ENCODE data around the gene SYK.
"Not testable (repeated sequence)": the region's sequence is repeated elsewhere in the genome, so short reads cannot be mapped to it uniquely, and the experiment has no call there.

The SYK gene

DNA sequence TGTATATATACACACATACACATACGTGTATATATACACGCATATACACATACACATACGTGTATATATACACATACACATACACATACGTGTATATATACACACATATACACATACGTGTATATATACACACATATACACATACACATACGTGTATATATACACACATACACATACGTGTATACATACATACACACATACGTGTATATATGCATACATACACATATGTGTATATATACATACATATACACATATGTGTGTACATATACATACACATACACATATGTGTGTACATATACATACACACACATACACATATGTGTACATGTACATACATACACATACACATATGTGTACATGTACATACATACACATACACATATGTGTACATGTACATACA, 82.6 kb downstream of the SYK start:
- Histone ChIP-seq H3K27me3 (ENCODE audit: control insufficient read depth, insufficient read depth, low read length) (no peaks in the 10 kb centered on the region), H3K9ac (ENCODE audit: low read length) (no peak overlapping the region), H3K4me1 (ENCODE audit: control insufficient read depth, low read depth, low read length) (no peaks in the 10 kb centered on the region), H3K36me3 (ENCODE audit: control insufficient read depth, low read depth, low read length) (no peaks in the 10 kb centered on the region), H3K4me3 (ENCODE audit: low read length) (no peak overlapping the region), H3K9me3 (ENCODE audit: control insufficient read depth, low read depth, low read length) (peaks cover 4% of the 10 kb centered on the region), H3K27ac (ENCODE audit: low read length) (no peak overlapping the region)

DNA sequence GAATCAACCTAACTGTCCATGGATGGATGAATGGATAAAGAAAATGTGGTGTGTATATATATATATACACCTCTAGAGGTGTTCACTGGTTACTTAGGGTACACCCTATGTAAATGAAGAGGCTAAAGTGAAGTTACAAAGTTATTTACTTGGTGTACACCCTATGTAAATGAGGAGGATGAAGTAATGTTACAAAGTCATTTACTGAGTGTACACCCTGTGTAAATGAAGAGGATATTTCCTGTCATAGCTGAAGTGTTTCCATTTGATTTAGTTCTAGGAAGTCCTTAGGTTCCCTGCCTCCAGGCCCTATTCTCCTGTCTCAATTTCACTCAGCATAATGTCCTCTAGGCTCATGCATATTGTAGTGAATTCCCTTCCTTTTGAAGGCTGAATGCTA, 85.2 kb downstream of the SYK start:
- H3K27ac ChIP-seq (ENCODE audit: low read length); H3K9ac ChIP-seq (ENCODE audit: low read length); H3K9me3 ChIP-seq (ENCODE audit: control insufficient read depth, low read depth, low read length); H3K4me1 ChIP-seq (ENCODE audit: control insufficient read depth, low read depth, low read length); H3K36me3 ChIP-seq (ENCODE audit: control insufficient read depth, low read depth, low read length); H3K27me3 ChIP-seq (ENCODE audit: control insufficient read depth, insufficient read depth, low read length); H3K4me3 ChIP-seq (ENCODE audit: low read length): not testable (repeated sequence)

DNA sequence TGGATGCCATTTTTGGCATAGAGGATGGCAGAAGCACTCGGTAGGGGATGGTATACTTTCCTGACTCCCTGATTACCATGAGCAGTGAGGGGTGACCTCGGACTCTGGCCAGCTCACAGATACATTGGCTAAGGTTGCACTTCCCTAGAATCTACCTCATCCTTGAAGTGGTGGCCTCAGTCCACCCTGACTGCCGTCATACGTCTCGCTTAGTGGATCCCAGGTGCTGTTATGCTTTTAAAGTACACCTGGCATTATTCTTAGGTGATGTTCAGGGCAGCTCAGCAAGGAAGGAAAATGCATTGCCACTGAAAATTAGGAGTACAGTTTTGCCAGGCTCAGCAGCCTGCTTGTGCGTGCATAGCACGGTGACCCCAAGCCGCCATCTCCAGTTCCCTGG, 87.3 kb downstream of the SYK start:
- no peaks in the 10 kb centered on the region for H3K36me3 ChIP-seq (ENCODE audit: control insufficient read depth, low read depth, low read length)
- H3K27ac ChIP-seq (ENCODE audit: low read length) = no peak overlapping the region
- no peaks in the 10 kb centered on the region for H3K27me3 ChIP-seq (ENCODE audit: control insufficient read depth, insufficient read depth, low read length)

DNA sequence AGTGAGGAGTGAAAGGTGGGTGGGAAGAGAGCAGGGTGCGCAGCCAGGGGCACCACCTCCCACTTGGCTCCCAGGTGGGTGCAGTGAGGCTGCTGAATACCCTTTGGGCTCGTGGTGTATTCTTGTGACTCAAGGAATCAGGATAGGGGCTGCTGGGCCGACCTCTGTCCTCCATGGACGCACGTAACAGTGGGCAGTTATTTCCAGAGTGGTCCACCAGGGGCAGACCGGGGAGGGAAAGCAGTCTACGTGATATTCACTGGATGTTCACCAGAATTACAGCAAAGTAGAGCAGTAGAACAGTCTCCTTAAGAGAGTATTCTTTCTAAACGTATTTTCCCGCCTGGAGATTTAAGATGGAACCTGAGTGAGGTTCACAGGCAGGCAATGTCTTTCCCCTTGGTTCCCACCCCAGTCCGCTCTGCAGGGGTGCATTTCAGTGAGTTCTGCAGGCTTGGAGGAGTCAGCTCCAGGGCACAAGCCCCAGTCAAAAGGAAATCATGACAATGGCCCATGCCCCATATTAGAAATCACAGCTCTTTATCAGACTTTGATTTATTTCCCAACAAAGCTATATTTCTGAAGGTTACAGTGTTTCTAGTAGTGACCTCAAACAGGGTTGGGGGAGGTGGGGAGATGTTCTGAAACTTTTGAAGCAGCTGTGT, 88.7 kb downstream of the SYK start:
- H3K4me1 ChIP-seq (ENCODE audit: control insufficient read depth, low read depth, low read length) = peaks cover 11% of the 10 kb centered on the region

More for the DNA sequence above, 87.3 kb downstream of the SYK start:
- H3K4me3 ChIP-seq (ENCODE audit: low read length) = no peak overlapping the region
- peaks cover 3% of the 10 kb centered on the region for H3K9me3 ChIP-seq (ENCODE audit: control insufficient read depth, low read depth, low read length)
- H3K9ac ChIP-seq (ENCODE audit: low read length) = no peak overlapping the region
- H3K4me1 ChIP-seq (ENCODE audit: control insufficient read depth, low read depth, low read length) = peaks cover 11% of the 10 kb centered on the region

DNA sequence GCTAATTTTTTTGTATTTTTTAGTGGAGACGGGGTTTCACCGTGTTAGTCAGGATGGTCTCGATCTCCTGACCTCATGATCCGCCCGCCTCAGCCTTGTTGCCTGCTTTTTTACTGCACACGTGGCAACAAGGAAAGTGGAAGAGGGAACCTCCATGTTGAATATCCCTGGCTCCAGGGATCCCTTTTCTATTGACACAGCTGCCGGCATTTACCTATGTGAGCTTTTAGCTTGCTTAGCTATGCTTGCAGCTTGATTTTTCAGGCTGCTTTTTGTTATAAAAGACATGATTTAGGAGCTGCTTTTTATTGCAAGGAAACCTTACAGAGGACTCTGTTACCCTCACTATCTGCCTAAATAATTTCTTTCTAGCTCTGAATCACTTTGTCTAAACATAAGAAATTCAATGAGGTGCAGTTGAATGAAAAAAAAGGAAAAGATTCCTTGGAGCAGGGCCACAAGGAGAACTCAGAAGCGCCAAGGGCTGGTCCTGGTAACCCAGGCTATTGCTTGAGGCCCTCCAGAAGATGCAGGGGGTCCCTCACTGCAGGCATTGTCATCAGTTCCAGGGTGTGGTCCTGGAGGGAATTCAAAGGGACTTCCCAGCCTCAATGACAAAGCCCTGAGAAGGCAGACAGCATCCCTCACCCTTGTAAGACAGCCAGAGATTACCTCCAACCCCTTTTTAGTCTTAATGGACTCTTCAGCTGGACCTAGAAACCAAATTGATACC, 89.9 kb downstream of the SYK start:
- H3K27me3 ChIP-seq (ENCODE audit: control insufficient read depth, insufficient read depth, low read length) = no peaks in the 10 kb centered on the region
- H3K9ac ChIP-seq (ENCODE audit: low read length) = no peak overlapping the region
- no peak overlapping the region for H3K4me3 ChIP-seq (ENCODE audit: low read length)
- no peaks in the 10 kb centered on the region for H3K36me3 ChIP-seq (ENCODE audit: control insufficient read depth, low read depth, low read length)
- peaks cover 23% of the 10 kb centered on the region for H3K4me1 ChIP-seq (ENCODE audit: control insufficient read depth, low read depth, low read length)
- no peak overlapping the region for H3K27ac ChIP-seq (ENCODE audit: low read length)
- no peaks in the 10 kb centered on the region for H3K9me3 ChIP-seq (ENCODE audit: control insufficient read depth, low read depth, low read length)

More for the DNA sequence above, 88.7 kb downstream of the SYK start:
- H3K4me3 ChIP-seq (ENCODE audit: low read length) = no peak overlapping the region
- H3K36me3 ChIP-seq (ENCODE audit: control insufficient read depth, low read depth, low read length) = no peaks in the 10 kb centered on the region
- no peak overlapping the region for H3K27ac ChIP-seq (ENCODE audit: low read length)
- H3K9me3 ChIP-seq (ENCODE audit: control insufficient read depth, low read depth, low read length) = no peaks in the 10 kb centered on the region
- no peak overlapping the region for H3K9ac ChIP-seq (ENCODE audit: low read length)
- no peaks in the 10 kb centered on the region for H3K27me3 ChIP-seq (ENCODE audit: control insufficient read depth, insufficient read depth, low read length)

DNA sequence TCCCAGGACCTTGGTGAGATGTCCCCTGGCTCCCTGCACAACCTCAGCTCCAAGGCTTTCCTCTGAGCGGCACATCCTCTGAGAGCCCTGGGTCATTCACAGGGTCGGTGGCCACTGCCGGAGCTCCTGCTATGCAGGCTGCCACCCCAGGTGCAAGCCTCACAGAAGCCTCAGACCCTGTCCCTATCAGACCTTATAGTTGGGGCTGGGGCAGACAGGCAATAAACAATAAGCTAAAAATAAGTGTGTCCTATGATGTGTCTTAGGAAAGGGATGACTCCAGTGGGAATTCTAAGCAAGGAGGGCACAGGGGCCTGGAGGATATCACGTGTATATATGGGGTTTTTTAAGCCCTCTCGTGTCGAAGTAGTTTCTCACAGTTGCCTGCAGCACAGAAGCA, 91.3 kb downstream of the SYK start:
- Histone ChIP-seq H3K27me3 (ENCODE audit: control insufficient read depth, insufficient read depth, low read length) (no peaks in the 10 kb centered on the region), H3K4me3 (ENCODE audit: low read length) (no peak overlapping the region), H3K36me3 (ENCODE audit: control insufficient read depth, low read depth, low read length) (no peaks in the 10 kb centered on the region), H3K4me1 (ENCODE audit: control insufficient read depth, low read depth, low read length) (peaks cover 24% of the 10 kb centered on the region), H3K27ac (ENCODE audit: low read length) (no peak overlapping the region), H3K9ac (ENCODE audit: low read length) (no peak overlapping the region), H3K9me3 (ENCODE audit: control insufficient read depth, low read depth, low read length) (no peaks in the 10 kb centered on the region)

DNA sequence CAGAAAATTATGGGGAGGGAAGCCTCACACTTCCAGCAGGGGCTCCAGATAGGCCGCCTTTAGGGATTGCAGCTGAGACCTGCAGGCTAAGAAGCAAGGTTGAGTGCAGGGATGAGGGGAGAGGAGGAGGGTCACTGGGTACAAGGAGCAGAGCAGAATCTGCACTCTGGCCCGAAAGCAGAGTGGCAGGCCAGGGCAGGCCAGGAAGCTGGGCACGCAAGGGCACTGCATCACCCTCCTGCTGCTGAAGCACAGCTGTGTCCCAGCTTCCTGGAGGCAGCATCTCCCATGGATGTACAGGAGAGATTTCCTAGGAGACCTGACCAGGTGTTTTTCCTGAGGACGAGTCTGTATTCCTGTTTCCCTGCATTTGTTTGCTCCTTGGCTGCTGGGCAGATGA, 92.1 kb downstream of the SYK start:
- Histone ChIP-seq H3K36me3 (ENCODE audit: control insufficient read depth, low read depth, low read length) (no peaks in the 10 kb centered on the region), H3K4me3 (ENCODE audit: low read length) (no peak overlapping the region), H3K9me3 (ENCODE audit: control insufficient read depth, low read depth, low read length) (no peaks in the 10 kb centered on the region), H3K27ac (ENCODE audit: low read length) (no peak overlapping the region), H3K4me1 (ENCODE audit: control insufficient read depth, low read depth, low read length) (peaks cover 24% of the 10 kb centered on the region), H3K27me3 (ENCODE audit: control insufficient read depth, insufficient read depth, low read length) (no peaks in the 10 kb centered on the region), H3K9ac (ENCODE audit: low read length) (no peak overlapping the region)

DNA sequence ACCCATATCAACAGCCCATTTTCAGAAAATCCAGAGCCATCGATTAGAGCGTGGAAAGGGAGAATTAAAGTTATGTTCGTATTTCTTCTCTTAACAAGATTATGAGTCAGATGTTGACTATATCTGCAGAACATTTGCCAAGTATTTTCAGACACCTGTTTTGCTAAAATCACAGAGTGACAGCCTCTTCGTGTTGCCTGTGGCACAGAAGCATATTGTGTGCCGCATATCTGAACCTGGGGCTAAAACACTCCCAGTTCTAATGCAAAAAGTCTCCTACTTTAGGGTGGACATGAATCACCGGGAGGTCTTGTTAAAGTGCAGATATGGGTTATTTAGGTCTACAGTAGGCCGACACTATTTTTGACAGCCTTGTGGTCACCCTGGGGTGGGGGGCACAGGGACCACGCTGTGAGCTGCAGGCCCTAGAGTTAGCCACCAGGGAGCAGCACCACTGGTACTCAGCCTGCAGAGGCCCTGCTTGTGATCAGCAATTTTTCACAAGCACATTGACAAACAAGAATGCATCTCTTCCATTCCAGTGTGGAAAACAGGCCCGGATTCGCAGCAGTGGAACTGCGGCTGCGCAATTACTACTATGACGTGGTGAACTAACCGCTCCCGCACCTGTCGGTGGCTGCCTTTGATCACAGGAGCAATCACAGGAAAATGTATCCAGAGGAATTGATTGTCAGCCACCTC, 93.5 kb downstream of the SYK start:
- peaks cover 24% of the 10 kb centered on the region for H3K4me1 ChIP-seq (ENCODE audit: control insufficient read depth, low read depth, low read length)
- H3K27me3 ChIP-seq (ENCODE audit: control insufficient read depth, insufficient read depth, low read length) = no peaks in the 10 kb centered on the region
- no peaks in the 10 kb centered on the region for H3K9me3 ChIP-seq (ENCODE audit: control insufficient read depth, low read depth, low read length)
- H3K9ac ChIP-seq (ENCODE audit: low read length) = no peak overlapping the region
- no peak overlapping the region for H3K27ac ChIP-seq (ENCODE audit: low read length)
- no peak overlapping the region for H3K4me3 ChIP-seq (ENCODE audit: low read length)
- H3K36me3 ChIP-seq (ENCODE audit: control insufficient read depth, low read depth, low read length) = no peaks in the 10 kb centered on the region

DNA sequence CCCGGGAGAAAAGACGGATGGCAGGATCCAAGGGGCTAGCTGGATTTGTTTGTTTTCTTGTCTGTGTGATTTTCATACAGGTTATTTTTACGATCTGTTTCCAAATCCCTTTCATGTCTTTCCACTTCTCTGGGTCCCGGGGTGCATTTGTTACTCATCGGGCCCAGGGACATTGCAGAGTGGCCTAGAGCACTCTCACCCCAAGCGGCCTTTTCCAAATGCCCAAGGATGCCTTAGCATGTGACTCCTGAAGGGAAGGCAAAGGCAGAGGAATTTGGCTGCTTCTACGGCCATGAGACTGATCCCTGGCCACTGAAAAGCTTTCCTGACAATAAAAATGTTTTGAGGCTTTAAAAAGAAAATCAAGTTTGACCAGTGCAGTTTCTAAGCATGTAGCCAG, 94.2 kb downstream of the SYK start:
- Histone ChIP-seq H3K4me1 (ENCODE audit: control insufficient read depth, low read depth, low read length) (peaks cover 24% of the 10 kb centered on the region), H3K9ac (ENCODE audit: low read length) (no peak overlapping the region), H3K36me3 (ENCODE audit: control insufficient read depth, low read depth, low read length) (no peaks in the 10 kb centered on the region), H3K4me3 (ENCODE audit: low read length) (no peak overlapping the region), H3K27ac (ENCODE audit: low read length) (no peak overlapping the region), H3K27me3 (ENCODE audit: control insufficient read depth, insufficient read depth, low read length) (no peaks in the 10 kb centered on the region), H3K9me3 (ENCODE audit: control insufficient read depth, low read depth, low read length) (no peaks in the 10 kb centered on the region)

DNA sequence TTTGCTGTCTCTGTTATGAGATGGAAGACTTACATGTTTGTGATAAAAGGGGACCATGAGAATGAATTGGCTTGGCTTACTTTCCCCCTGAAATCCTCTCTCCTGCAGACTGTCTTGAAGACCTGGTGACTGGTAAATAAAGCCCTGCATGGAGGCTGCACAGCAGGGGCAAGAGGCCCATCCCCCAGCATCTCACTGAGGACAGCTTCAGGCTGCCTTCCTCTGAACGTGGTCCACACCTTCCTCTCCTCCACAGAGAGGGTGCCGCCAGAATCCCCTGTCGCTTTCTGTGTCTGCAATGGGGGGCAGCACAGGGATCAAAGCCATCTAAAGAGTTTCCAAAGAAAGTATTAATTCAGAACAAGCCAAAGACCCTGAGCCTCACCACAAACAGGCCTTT, 94.6 kb downstream of the SYK start:
- no peaks in the 10 kb centered on the region for H3K9me3 ChIP-seq (ENCODE audit: control insufficient read depth, low read depth, low read length)
- H3K4me3 ChIP-seq (ENCODE audit: low read length) = no peak overlapping the region
- no peaks in the 10 kb centered on the region for H3K36me3 ChIP-seq (ENCODE audit: control insufficient read depth, low read depth, low read length)
- no peak overlapping the region for H3K27ac ChIP-seq (ENCODE audit: low read length)
- H3K27me3 ChIP-seq (ENCODE audit: control insufficient read depth, insufficient read depth, low read length) = no peaks in the 10 kb centered on the region
- peaks cover 24% of the 10 kb centered on the region for H3K4me1 ChIP-seq (ENCODE audit: control insufficient read depth, low read depth, low read length)
- no peak overlapping the region for H3K9ac ChIP-seq (ENCODE audit: low read length)

DNA sequence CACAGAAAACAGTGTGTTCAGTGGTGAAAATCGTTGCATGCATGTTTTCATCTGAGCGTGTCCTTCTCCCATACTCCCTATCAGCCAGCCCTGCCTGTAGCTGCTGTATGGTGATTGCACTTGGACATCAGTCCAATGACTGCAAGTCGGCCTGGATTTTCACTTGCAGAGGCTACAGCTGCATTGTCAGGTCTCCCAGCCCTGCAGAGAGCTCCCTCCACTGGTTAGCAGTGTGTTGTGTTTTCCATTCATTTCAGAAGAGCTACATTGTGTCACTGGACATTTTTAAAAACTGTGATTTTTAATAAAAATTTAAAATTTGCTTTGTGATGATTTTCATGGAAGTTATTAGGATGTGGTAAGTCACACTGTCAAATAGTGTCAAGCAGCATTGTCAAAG, 96.6 kb downstream of the SYK start:
- H3K4me1 ChIP-seq (ENCODE audit: control insufficient read depth, low read depth, low read length) = peaks cover 15% of the 10 kb centered on the region
- no peaks in the 10 kb centered on the region for H3K27me3 ChIP-seq (ENCODE audit: control insufficient read depth, insufficient read depth, low read length)
- no peak overlapping the region for H3K27ac ChIP-seq (ENCODE audit: low read length)
- no peaks in the 10 kb centered on the region for H3K36me3 ChIP-seq (ENCODE audit: control insufficient read depth, low read depth, low read length)
- H3K9me3 ChIP-seq (ENCODE audit: control insufficient read depth, low read depth, low read length) = no peaks in the 10 kb centered on the region
- H3K9ac ChIP-seq (ENCODE audit: low read length) = no peak overlapping the region
- no peak overlapping the region for H3K4me3 ChIP-seq (ENCODE audit: low read length)

Data from iPS-18a (cell line).